ENCODE data around the gene SMYD3.

The SMYD3 gene

DNA sequence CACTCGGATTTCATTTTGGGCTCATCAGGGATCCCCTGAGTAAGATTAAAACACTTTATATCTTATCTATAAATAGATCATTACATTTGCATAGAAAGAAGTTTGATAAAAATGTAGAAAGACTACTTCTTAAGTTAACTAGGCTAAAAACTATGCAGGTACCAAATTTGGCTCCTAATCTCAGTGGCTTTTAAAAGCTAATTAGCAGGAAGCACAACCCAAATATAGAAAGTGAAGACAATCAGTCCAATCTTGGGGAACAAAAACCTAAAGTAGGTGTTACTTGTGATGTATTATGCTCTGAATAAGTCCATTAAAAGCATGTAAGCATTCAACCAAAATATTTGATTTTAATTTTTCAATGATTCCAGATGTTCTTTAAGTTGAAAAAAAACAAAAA is 35.4 kb downstream of the SMYD3 start:
- no peak for DNase-seq (ENCODE audit: low read depth in 1 of 2, low spot score in 1 of 2)

DNA sequence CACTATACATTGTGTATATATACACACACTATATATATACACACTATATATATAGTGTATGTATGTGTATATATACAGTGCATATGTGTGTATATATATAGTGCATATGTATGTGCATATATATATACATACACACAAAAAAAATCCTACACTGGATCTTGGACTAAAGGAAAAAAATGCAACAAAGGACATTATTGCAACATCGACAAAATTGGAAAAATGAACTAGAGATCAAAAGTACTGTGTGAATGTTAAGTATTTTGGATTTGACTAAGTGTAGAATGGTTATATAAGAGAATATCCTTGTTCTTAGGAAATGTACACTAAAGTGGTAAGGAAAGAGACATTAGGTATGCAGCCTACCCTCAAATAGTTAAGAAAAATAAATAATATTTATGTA is 36.5 kb downstream of the SMYD3 start:
- no peak for DNase-seq (ENCODE audit: low read depth in 1 of 2, low spot score in 1 of 2)

DNA sequence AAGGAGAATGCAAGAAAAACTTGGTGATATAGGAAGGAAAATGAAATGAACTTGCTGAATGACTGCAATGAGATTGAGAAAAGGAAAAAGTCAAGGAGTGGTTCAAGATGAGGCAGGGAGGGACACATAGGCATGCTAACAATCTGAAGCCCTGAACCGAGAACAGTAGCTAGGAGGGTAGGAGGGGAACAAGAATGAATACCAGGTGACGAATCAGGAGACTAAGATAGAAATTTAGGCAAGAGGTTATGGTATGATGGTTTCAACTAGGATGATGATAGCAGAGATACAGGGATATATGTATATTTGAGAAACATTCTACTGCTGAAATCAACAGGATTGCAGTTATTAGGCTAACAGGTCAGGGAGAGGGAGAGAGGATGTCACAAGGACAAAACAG is 44.1 kb downstream of the SMYD3 start:
- DNase-seq (ENCODE audit: low read depth in 1 of 2, low spot score in 1 of 2) = no peak

DNA sequence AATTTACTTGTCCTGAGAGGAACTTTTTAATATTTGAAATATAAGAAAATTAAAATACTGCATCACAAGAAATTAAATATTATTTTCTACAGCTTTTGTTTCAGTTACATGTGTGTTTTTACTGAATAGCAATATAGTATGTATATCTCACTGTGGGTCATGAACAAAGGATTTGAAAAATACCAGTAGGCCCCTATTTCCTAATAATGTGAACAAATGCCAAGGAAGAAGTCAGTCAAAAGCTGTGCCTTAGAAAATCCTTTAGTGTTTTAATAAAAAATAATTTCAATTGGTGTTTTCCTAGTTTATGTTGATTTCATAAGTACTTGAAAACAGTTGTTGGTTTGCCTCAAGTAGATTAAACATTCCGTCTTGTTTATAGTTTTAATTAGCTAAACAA is 46.7 kb downstream of the SMYD3 start:
- DNase-seq (ENCODE audit: low read depth in 1 of 2, low spot score in 1 of 2) = no peak

DNA sequence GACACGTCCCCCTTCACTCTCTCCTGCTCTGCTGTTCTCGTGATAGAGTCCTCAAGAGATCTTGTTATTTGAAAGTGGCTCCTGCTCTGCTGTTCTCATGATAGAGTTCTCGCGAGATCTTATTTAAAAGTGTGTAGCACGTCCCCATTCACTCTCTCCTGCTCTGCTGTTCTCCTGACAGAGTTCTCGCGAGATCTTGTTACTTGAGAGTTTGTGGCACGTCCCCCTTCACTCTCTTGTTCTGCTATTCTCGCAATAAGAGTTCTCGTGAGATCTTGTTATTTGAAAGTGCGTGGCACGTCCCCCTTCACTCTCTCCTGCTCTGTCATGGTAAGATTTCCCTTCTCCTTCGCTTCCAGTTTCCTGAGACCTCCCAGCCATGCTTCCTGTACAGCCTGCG is 47.9 kb downstream of the SMYD3 start:
- no peak for DNase-seq (ENCODE audit: low read depth in 1 of 2, low spot score in 1 of 2)

DNA sequence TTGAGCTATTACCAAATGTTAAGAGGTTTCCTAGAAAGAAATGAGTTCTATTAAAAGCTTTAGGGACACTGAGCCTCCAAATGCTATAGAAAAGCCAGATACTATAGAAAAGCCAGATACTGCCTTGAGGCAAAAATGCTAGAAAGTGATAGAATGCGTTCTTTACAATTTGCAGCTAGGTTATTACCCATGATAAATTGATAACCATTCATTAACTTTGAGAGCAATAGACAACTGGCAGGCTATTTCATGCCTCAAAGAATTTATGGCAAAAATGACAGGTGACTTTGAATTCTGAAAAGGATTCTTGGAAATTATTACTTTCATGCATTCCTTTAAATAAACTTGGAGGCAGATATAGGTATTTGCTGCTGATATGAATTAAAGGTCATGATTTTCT is 51.6 kb downstream of the SMYD3 start:
- DNase-seq (ENCODE audit: low read depth in 1 of 2, low spot score in 1 of 2) = no peak

DNA sequence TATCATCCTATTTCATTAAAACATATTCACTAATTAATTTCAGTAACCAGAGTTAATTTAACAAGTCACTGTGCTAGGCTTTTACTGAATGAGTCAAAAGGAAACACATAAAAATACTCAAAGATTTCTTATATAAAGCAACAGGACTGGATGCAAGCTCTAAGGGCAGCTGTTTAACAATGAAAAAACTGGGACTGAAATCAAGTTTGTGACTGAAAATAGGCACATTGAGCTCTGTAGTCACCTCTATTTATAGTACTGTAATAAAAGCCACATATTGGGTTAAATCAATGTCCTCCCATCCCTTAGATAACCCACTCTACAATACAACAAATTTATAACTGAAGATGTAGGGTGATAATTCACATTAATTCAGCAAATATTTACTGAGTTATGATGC is 52.4 kb downstream of the SMYD3 start:
- DNase-seq (ENCODE audit: low read depth in 1 of 2, low spot score in 1 of 2) = no peak

DNA sequence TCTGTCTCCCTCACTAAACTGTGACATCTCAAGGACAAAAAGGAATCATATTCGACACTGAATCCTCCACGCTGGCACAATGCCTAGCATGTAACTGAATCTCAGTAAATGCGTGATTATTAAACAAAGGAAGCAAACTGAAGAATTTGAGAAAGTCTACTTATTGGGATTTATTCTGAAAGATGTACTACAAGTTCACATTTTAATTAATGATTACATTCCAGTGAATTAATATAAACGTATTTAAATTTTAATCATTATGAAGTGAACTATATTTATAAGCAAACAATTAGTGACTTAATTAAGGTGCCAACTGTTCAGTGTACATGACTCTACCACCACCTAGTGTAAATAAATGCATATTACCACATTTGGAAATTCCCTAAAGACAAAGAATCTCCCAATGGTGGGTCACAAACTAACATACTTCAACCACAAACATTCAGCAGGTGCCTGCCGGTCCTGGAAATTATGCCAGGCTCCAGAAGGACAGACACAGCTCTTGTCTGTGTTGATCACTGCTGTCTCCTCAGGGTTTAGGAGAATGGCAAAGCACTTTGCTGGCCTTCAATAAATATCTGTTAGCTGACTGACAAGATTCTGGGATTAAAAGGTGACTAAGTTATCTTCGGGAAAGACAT is 56.3 kb downstream of the SMYD3 start:
- DNase-seq (ENCODE audit: low read depth in 1 of 2, low spot score in 1 of 2) = no peak

DNA sequence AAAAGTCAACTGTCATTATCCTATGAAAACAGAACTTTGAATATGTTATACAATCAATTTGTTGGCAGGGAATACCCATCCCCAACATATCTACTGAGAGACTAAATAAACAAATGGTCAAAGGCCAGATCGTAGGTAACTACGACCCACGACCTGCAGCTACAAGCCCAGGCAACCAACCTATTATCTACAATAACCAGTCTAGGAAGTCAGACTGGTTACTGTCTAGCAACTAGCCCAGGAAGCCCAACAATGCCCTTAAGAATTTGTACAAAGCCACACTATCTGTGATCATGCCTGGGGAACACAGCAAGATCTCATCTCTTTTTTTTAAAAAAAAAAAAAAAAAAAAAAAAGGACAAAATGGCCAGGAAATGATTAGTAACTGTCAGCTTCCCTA is 58.7 kb downstream of the SMYD3 start:
- no peak for DNase-seq (ENCODE audit: low read depth in 1 of 2, low spot score in 1 of 2)

DNA sequence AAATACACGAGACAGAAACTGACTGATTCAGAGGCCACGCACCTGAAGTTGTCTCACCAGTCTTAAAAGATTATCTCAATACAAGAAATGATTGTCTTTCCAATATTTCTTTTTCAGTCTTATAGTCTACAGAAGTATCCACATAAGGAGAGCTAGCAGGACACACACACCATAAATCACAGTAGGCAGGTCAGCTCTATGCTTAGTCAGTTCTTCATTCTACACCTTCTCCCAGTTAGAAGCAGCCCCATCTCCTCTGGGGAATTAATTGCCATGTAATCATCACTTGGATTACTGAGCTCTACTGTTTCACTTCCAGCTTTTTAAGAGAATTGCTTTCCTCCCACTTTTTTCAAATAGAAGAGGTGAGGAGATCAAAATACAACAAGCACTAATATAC is 59.6 kb downstream of the SMYD3 start:
- DNase-seq (ENCODE audit: low read depth in 1 of 2, low spot score in 1 of 2) = no peak

DNA sequence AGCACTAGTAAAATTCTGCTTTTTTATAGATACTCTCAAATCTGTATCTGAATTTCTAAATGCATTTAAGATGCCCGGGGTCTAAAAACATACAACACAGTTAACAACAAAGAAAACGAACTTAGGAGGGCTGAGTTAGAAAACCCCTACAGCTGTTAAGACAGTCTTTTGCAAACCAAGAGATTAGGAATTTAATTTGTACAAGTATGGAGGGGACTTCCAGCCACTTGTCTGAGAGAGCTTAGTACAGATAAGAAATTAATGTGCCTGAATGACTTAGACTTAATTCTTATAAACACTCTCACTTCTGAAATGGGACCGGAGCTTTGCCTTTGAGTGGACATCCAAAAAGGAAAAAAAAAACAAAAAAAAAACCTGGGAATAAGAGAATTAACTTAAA is 61.6 kb downstream of the SMYD3 start:
- no peak for DNase-seq (ENCODE audit: low read depth in 1 of 2, low spot score in 1 of 2)

DNA sequence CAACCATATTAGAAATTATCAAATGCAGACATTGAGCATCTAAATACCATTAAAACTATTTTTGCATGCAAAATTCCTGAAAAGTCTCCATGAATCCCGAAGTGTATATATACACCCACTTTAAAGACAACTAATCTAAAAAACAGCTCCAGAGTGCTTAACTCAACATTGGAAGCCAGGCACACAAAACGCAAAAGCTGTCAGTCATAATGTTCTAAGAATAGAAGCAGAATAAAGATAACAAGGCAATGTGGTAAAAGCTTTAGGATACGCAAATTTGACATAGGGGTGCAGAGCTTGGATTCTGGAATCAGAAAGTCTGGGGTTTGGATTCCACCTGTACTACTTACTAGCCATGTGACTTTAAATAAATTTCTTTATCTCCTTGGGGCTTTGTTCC is 62.5 kb downstream of the SMYD3 start:
- DNase-seq (ENCODE audit: low read depth in 1 of 2, low spot score in 1 of 2) = no peak

DNA sequence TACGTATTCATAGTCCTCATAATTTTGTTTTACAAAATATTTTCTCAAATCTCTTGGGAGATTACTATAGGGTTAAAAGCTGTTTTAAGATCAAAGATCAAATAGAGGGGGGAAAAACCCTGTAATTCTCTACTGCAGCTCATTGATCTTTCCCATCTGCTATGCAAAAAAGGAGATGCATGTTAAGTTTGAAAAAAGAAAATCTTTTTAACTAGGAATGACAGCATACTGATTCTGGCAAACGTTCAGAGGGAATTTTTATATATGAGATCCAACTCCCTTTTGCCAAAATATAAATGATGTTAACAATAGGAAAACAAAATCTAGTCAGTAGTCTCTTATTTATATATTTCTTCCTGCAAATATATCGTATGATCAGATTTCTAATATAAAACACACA is 69.1 kb downstream of the SMYD3 start:
- DNase-seq (ENCODE audit: low read depth in 1 of 2, low spot score in 1 of 2) = no peak

DNA sequence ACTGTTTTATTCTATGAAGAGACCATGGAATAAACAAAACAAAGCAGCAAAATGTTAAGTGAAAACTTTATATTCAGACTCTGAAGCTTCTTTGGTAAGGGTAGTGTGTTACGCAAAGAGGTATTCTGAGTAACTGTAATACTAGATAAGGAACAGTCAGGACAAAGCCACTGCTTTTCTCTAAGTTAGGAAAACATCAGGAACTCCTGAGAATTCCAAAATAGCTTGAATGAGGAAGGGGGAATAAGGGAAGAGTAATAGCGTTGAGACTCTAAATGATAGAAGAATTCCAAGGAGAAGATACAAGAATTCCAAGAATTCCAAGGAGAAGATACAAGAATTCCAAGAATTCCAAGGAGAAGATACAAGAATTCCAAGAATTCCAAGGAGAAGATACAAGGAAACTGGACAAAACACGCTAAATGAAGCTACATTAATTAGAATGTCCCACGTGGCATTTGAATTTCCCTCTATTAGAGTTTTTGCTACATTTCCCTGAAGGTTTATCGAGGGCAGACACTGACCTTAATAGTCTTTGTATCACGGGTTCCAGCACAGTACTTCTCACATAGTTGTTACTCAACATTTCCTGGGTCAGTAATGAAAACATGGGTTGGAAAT is 71.5 kb downstream of the SMYD3 start:
- no peak for DNase-seq (ENCODE audit: low read depth in 1 of 2, low spot score in 1 of 2)

DNA sequence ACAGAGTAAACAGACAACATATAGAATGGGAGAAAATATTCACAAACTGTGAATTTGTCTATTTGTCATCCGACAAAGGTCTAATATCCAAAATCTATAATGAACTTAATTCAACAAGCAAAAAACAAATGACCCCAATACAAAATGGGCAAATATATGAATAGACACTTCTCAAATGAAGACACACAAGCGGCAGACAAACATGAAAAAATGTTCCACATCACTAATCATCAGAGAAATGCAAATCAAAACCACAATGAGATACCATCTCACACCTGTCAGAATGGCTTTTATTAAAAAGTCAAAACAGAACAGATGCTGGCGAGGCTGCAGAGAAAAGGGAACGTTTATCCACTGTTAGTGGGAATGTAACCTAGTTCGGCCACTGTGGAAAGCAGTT is 72.7 kb downstream of the SMYD3 start:
- no peak for DNase-seq (ENCODE audit: low read depth in 1 of 2, low spot score in 1 of 2)

DNA sequence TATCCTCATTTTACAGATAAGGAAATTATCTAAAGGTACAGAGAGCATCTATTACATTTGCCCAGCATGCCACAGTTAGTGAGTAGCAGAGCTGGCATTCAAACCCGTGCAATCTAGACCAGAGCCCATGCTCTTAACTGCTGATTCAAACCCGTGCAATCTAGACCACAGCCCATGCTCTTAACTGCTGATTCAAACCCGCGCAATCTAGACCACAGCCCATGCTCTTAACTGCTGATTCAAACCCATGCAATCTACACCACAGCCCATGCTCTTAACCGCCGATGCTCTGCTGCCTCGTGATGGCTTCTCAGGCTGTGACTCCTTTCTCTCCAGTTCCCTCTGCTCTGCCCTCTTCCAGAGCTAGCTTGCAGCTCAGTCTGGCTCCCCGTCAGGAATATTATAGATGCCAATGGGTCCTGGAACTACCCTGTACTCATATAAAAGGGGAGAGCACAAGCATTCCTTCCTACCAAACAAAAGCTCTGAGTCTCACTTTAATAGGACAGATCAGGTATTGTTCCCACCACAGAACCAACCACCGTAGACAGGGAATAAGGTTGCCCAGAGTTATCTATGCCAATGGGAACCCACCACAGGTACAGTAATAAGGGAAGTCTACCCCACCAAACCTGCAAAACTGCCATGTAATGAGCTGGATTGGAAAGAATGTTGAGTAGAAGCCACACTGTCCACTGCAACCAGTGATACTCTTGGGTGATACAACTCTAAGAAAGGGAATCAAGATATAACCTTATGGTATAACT is 78.4 kb downstream of the SMYD3 start:
- DNase-seq (ENCODE audit: low read depth in 1 of 2, low spot score in 1 of 2) = no peak

DNA sequence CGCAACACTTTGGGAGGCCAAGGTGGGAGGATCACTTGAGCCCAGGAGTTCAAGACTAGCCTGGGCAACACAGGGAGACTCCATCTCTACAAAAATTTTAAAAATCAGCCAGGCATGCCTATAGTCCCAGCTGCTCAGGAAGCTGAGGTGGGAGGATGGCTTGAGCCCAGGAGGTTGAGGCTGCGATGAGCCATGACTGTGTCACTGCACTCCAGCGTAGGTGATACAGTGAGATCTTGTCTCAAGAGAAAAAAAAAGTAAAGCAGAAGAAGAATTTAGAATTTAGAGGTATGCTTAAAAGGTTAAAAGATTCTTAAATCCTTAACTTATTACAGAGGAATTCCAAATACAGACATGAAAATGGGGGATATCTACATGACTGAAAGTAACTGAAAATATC is 79.5 kb downstream of the SMYD3 start:
- DNase-seq (ENCODE audit: low read depth in 1 of 2, low spot score in 1 of 2) = no peak

DNA sequence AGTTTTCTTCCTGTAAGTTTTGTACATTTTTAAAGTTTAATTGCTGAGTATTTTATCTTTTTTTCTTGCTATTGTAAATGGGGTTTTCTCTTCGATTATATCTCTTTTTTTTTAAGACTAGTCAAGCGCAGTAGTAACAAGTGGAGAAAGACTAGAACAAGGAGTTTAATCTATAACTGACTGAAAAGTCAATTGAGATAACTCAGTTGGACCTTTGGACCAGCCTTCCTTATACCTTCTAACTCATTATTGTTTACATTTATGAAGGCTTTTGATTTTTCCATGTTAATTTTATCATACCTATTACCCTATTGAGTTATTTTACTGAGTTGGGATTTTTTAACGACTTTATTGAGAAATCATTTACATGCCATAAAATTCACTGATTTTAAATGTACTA is 81.2 kb downstream of the SMYD3 start:
- no peak for DNase-seq (ENCODE audit: low read depth in 1 of 2, low spot score in 1 of 2)

DNA sequence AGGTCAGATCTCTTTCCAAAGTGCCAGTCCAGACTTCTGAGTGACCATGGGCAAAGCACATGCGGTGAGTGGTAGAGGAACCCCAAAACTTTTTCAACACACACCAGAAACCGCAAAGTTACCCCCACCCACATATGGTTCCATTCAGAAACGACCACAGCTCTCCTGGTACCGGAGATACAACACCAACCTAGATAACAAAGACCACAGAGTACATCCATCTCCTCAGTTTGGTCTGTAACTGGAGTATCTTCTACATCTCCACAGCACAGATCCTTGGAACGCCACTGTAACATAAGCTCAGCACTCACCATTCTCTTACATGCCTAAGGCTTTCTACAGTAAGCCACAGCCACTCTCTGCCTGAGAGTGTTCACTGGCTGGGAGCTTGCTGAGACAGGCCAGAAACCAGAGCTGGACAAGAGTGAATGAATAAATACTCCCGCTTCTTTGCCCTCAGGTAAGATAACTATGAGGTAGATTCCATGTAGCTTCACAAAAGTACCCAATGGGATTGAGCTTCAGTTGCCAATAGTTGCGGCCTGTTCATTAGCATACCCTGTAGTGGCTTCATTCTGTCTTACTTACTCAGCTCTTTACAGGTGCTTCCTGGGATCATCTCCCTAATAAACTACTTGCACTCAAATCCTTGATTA is 81.8 kb downstream of the SMYD3 start:
- DNase-seq (ENCODE audit: low read depth in 1 of 2, low spot score in 1 of 2) = no peak

DNA sequence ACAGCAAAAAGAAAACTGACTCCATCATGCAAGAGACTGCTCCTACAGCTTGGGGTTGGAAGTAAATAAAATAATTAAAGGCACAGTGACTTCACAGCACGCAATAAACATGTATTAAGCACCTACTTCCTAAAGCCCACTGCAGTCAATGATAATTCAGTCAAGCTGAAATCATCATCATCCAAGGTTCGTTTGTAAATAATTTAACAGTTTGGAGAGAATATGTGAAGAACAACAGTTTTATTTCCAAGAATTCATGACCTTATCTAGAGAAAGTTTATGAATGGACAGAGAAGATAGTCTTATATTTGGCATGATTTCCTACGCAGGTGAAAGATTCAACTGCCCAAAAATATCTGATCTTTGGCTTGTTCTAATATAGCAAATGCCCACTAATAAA is 86.8 kb downstream of the SMYD3 start:
- DNase-seq (ENCODE audit: low read depth in 1 of 2, low spot score in 1 of 2) = no peak

DNA sequence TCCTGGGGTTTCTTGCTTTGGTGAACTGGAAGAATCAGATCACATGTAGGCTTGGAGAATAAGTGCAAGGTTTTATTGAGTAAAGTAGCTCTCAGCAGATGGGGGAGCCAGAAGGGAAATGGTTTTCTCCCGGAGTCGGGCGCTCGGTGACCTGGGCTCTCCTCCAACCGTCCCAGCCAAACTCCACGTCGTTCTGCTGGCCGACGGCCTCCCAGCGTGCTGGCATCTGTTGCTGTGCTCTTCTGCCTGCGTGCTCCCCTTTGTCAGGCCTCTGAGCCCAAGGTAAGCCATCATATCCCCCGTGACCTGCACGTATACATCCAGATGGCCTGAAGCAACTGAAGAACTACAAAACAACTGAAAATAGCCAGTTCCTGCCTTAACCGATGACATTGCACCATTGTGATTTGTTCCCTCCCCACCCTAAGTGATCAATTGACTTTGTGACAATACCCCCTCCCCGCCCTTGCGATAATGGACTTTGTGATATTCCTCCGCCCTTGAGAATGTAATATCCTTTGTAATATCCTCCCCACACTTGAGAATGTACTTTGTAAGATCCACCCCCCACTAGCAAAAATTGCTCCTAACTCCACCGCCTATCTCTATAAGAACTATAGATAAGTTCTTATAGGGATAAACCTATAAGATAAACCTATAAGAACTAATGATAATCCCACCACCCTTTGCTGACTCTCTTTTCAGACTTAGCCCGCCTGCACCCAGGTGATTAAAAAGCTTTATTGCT is 88.3 kb downstream of the SMYD3 start:
- DNase-seq (ENCODE audit: low read depth in 1 of 2, low spot score in 1 of 2) = no peak

Data from activated CD4-positive, alpha-beta T cell treated with anti-CD3 and anti-CD28 coated beads, Interleukin-2, amount 50 U/mL, for 24 hours (primary cell).